AG10803 (cell line): Measurements from ENCODE around the gene NPHP4.

ENCODE experiments used
- DNase-seq: peaks from one replicate; pipeline ENCODE4 v3.0.0; 2010; ENCODE audit warnings: low read depth
- H3K4me3 ChIP-seq: 2 replicates; pipeline ENCODE4 v1.5.1; 2011; ENCODE audit warnings: mild to moderate bottlenecking, low read length, control low read depth
- TF ChIP-seq, protein P1 (sequence below): conservative IDR thresholded peaks from 2 replicates; pipeline ENCODE4 v1.5.1; 2011; ENCODE audit warnings: mild to moderate bottlenecking, low read length, control low read depth, inconsistent platforms

NPHP4 gene

DNA sequence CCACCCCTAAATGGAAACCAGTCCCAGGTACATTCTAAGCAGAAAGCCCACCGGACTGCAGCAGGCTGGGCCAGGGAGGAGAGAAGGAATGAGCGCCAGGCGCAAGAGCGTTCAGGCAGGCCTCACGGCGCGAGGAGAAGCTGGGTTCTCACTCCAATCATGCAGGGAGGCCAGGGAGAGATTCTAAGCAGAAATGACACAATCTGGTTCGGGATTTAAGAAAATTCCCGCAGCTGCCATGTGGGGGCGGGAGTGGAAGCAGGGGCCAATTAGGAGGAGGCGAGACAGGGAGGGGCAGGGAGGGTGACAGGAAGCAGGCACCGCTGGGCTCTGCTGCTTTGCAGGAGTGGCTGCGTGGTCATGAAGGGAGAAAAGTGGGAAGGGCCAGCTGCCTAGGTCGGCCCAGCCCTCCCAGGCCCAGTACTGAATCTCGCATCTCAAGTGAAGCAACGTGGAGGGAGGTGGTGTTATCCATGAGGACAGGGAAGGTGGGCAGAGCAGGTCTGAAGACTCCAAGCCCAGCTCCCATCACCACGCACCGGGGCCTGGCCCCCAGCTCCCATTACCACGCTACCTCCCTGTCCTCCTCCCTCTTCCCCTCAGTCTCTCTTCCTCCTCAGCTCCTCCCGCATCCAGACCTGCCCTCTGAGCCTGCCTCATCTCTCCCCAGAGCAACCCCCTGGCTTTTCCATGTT lies 11.8 kb downstream of the NPHP4 start:
- DNase-seq: peak; percentile 72
- TF ChIP-seq, protein P1, sequence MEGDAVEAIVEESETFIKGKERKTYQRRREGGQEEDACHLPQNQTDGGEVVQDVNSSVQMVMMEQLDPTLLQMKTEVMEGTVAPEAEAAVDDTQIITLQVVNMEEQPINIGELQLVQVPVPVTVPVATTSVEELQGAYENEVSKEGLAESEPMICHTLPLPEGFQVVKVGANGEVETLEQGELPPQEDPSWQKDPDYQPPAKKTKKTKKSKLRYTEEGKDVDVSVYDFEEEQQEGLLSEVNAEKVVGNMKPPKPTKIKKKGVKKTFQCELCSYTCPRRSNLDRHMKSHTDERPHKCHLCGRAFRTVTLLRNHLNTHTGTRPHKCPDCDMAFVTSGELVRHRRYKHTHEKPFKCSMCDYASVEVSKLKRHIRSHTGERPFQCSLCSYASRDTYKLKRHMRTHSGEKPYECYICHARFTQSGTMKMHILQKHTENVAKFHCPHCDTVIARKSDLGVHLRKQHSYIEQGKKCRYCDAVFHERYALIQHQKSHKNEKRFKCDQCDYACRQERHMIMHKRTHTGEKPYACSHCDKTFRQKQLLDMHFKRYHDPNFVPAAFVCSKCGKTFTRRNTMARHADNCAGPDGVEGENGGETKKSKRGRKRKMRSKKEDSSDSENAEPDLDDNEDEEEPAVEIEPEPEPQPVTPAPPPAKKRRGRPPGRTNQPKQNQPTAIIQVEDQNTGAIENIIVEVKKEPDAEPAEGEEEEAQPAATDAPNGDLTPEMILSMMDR: peak; percentile 46
- H3K4me3 ChIP-seq: no peak overlapping the region

DNA sequence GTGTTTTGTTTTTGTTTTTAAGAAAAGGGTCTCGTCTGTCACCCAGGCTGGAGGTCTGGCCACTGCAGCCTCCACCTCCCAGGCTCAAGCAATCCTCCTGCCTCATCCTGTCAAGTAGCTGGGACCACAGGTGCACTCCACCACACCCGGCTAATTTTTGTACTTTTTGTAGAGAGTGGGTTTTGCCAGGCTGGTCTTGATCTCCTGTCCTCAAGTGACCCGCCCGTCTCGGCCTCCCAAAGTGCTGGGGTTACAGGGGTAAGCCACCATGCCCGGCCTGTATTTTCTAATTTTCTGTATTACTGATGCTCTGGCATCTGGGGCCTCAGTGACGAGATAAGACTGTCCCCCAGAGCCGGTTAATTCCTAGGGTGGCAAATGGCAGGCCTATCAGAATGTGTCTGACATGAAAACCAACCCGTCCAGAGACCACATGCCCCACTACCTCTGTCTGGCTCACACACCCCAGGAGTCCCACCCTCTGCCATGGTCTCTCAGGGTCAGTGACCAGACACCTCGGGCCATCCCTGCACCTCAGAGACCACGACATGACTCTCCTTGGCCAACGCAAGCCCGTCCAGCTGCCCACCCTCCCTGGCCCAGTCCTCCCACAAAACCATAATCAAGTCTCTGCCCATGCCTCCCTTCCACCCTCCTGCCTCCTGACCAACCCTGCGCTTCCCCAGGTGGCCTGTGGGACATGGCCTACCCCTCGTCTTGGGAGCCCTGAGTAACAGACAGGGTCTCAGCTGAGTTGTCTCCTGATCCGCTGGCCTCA lies 12.5 kb downstream of the NPHP4 start:
- DNase-seq: no peak
- no peak overlapping the region for H3K4me3 ChIP-seq
- TF ChIP-seq, protein P1: no peak

DNA sequence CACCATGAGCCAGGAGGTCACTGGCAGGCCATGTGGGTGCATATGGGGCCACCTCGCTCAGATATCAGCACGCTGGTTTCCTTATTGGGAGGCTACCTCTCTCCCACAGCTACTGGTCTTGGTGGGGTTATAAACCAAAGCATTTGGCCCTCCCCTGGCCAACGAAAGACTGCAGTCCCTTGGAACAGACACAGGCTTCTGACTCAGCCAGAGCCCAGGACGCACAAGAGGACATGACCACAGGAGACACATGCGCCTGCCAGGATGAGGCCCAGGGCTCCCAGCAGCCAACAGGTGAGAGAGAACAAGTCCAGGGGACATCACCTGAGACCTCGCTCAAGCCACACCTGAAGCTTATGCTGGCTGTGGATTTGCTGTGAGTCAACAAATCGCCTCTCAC lies 13.8 kb downstream of the NPHP4 start:
- no peak overlapping the region for H3K4me3 ChIP-seq
- TF ChIP-seq, protein P1: no peak
- no peak for DNase-seq

DNA sequence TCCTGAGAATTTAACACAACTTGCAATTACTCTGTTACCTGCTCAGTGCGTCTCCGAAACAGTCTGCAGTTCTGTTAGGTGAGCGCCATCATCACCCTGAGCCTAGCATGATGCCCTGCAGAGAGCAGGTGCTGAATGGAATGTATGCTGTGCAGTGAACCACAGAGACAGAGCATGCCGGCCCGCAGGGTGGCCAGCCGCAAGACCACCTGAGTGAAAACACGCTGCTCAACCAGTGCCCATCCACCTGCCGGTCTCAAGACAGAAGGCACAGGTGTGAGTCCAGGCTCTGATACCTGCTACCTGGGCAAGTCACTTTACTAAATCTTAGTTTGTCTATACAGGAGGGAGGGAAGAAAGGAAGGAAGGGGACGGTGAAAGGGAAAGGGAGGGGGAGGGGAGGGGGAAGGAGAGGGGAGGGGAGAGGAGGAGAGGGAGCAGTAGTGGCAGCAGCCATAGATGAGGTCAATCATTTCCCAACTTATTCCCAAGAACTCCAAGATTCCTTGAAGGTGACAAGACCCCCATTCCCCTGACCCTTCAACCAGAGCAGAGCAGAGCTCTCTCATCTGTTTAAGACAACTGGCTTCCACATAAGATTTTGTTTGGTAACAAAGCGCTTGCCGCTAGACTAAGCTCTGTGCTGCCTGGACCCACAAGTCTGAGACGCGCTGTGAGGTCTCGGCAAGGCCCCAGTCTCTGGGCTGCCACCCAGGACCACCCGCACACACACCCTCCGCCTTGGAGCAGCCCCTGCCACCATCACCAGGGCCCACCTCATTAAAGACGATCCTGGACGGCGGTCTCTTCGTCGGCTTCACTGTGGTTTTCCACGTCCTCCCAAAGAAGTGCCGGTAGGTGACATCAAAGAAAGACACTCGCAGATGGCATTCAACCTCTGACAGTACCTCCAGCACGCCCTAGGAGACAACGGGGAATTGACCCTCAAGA lies 14.5 kb downstream of the NPHP4 start:
- TF ChIP-seq, protein P1: no peak
- H3K4me3 ChIP-seq: no peak overlapping the region
- no peak for DNase-seq

DNA sequence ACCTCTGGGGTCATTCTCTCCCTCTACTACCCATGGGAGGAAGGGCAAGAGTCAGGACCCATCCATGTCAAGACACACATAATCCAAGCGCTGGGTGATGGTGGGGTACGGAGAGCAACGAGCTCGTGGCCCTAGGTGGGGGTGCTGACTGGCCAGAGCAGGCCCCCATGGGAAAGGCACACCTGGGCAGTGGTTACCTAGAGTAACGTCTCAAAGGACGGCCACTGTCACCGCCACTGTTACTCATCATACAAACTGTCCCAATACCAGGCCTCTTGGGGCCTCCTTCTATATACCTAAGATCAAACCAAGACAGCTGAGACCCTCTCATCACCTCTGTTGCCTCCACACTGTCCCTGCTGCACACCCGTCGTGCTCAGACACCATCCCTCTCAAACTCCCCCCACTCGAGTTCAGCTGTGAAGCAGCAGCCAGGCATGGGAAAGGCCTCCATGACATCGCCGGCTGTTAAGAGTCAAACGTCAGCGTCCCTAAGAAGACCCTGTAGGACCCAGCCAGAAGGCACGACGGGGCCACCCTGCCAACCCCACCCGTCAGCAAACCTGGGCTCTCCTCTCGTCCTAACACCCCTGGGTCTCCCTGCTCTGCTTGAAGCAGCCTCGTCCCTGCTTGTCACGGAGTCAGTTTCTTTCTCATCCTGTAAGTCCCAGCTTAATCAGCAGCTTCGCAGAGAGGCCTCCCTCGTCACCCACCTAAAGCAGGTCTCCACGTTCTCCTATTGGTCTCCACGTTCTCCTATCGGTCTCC lies 15.3 kb downstream of the NPHP4 start:
- no peak for DNase-seq
- TF ChIP-seq, protein P1: no peak
- H3K4me3 ChIP-seq: no peak overlapping the region

GRCh38 chr1:5976231-5976630 lies 16.0 kb downstream of the NPHP4 start:
- TF ChIP-seq, protein P1: no peak
- H3K4me3 ChIP-seq: no peak overlapping the region
- no peak for DNase-seq
